HL-60/S4 treated with phorbol 12-myristate 13-acetate at 8.2 ng/mL for 4 days and 3 days (cell line): Measurements from ENCODE around the gene UNC13A.
"Not testable (repeated sequence)": the region's sequence is repeated elsewhere in the genome, so short reads cannot be mapped to it uniquely, and the experiment has no call there.

Experiments
- in situ Hi-C: fragments of 300-500 bp; cut with MboI; formaldehyde crosslinking; loops from 2 replicates; pipeline ENCODE4 v1.15.0; 2022; ENCODE audit warnings: low sequenced_read_pairs

UNC13A gene

GRCh38 chr19:17606590-17607185 is 81.5 kb downstream of the UNC13A start:
- in situ Hi-C loops: no loop called here

GRCh38 chr19:17605761-17606589 is 82.2 kb downstream of the UNC13A start:
- in situ Hi-C loops: no loop called here

- in situ Hi-C loops: no loop called here
Observed at GRCh38 chr19:17605117-17605516, 83.0 kb downstream of the UNC13A start.

DNA sequence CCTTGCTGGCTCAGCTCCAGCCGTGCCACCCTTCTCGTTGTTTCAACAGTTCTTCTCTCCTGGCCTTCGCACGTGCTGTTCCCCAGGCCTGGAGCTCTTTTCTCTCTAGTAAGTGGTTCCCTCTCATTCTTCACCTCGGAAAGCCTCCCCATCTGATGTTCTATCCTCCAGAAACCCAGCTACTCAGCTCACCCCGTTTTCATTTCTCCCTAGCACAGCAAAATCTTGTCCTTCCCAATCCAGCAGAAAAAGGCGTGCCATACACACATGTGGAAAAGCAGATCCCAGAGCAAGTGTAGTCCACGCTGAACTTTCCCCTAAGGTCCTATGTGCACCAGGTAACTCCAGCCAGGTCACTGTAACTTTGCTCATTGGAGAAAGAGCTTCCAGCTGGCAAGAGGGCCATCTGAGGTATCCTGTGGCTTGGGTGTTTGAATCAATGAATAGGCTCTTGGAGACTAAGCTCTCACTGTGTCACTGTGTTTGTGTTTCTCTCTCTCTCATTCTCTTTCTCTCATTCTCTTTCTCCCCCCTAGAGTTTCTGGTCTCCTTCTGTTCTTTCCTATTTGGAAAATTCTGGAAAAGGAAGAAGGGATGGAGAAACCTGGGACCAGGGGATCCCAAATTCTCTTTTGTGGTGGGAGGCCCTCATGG is 83.7 kb downstream of the UNC13A start:
- in situ Hi-C loops: no loop called here

DNA sequence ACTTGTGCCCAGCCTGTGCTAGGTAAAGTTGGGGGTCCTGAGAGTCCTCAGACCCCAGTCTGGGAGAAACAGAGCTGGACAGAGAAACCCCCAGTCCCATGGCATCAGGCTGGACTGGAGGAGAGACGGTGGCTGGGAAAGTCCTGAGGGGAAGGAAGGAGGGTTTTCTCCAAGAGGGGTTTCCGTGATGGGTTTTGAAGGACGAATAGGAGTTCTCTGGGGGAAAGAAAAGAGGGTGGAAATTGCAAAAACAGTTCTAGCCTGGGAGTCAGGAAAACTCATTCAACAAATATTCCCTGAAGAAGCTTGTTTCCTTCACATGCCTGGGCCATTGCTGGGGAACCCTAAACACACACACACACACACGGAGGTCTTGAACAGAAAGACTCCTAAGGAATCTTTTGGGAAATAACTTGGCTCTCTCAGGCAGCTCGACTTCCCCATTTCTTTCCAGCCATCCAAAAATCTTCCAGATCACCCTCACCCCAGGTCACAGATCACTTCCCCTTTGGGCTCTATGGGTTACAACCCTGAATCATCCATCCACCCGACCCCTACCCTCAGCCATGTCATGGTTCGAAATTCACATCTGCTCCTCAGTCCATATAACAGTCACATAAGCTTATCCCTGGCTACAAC is 85.2 kb downstream of the UNC13A start:
- in situ Hi-C loops: no loop called here

- in situ Hi-C loops: no loop called here
Observed at GRCh38 chr19:17602217-17602616, 85.9 kb downstream of the UNC13A start.

DNA sequence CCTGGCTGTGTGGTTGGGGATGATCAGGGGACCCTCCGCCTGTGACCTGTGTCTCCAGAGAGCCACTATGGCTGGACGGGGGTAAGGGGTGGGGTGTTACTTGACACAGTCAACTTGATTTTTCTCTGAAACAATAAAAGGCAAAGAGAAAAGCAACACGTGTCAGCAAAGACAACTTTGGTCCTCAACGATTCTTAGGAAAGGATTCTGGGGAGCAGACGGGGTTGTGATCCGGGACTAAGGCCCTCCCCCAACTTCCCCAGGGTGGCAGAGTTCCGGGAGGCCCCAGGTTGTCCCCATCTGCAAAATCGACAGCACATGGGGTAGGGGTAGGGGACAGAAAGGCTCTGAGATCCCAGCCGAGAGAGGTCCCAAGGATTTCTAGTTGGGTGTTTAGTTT is 86.5 kb downstream of the UNC13A start:
- in situ Hi-C loops: no loop called here

DNA sequence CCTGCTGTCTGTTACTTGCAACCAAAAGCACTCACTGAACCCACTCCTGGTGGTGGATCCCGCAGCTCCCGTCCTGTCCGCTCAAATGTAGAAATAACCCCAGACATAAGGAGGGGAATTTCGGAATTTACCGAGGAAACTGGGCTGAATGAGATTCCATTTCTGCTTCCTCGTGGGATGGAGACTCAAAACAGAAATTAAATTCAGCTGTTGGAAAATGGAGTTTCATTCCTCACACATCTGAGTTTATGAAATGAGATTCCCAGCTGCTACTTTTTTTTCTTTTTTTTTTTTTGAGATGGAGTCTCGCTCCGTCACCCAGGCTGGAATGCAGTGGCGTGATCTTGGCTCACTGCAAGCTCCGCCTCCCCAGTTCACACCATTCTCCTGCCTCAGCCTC is 88.4 kb downstream of the UNC13A start:
- in situ Hi-C loops: no loop called here

GRCh38 chr19:17598953-17599352 is 89.2 kb downstream of the UNC13A start:
- in situ Hi-C loops: no loop called here

DNA sequence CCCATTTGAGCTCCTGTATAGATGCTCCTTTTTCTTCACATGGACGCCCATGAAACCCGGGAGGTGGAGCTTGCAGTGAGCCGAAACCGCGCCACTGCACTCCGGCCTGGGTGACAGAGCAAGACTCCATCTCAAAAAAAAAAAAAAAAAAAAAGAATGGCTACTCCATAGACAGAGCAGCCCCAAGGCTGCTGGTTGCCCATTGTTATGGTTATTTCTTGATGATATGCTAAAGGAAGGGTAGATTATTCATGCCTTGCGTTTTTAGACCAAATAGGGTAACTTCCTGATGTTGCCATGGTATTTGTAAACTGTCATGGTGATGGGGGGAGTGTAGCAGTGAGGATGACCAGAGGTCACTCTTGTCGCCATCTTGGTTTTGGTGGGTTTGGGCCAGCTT is 90.1 kb downstream of the UNC13A start:
- in situ Hi-C loops: not testable (repeated sequence)

DNA sequence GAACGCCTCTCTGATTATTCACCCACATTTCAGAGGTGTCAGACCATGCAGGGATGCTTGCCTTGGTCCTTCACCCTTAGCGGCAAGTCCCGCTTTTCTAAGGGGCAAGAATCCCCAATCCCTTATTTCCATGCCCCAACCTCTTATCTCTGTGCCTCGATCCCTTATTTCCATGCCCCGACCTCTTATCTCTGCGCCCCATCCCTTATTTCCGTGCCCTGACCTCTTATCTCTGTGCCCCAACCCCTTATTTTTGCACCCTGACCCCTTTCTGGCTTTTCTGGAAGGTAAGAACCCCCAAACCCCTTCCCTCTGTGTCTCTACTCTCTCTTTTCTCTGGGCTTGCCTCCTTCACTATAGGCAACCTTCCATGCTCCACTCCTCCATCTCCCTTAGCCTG is 93.9 kb downstream of the UNC13A start:
- in situ Hi-C loops: not testable (repeated sequence)

DNA sequence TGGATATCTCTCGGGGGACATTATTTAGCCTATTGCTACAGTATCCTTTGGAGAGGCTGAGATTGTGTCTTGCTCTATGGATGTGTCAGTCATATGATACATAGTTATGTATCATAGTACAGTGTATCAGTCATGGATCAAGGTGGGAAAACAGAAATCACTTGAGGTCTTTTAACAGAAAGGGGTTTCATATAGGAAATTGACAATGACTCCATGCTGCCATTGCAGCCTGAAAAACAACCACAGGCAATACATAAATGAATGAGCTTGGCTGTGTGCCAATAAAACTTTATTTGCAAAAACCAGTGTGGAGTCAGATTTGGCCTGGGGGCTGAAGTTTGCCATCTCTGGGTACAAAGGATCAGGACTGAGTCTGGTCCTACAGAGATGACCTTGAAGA is 97.3 kb downstream of the UNC13A start:
- in situ Hi-C loops: no loop called here

DNA sequence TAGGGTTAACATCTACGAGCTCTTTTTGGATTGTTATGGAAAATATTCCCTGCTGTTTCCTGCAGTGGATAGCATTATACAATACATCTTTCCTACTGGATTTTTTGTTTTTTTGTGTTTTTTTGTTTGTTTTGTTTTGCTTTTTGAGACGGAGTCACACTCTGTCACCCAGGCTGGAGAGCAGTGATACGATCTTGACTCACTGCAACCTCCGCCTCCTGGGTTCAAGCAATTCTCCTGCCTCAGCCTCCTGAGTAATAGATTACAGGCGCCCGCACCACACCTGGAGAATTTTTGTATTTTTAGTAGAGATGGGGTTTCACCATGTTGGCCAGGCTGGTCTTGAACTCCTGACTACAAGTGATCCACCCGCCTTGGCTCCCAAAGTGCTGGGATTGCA is 102.8 kb downstream of the UNC13A start:
- in situ Hi-C loops: not testable (repeated sequence)

- in situ Hi-C loops: no loop called here
Observed at GRCh38 chr19:17584132-17584531, 104.0 kb downstream of the UNC13A start.

DNA sequence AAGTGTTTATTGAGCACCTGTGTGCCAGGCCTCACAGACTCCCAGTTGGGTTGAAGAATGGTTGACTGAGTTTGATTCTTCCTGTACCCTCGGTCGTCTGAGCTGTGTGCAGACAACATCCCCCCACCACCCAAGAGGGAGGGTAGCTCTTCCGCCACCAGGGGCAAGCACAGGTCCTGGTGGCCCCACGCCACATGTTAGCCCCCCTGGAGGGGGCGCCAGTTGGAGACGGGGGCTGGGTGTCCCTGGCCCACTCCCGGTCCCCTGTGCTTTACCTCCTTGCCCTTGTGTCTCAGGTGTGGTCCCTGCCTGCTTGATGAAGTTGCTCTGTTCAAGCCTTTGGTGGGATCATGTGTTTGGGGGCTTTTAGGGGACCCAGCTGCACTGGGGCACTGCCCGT is 105.5 kb downstream of the UNC13A start:
- in situ Hi-C loops: no loop called here

DNA sequence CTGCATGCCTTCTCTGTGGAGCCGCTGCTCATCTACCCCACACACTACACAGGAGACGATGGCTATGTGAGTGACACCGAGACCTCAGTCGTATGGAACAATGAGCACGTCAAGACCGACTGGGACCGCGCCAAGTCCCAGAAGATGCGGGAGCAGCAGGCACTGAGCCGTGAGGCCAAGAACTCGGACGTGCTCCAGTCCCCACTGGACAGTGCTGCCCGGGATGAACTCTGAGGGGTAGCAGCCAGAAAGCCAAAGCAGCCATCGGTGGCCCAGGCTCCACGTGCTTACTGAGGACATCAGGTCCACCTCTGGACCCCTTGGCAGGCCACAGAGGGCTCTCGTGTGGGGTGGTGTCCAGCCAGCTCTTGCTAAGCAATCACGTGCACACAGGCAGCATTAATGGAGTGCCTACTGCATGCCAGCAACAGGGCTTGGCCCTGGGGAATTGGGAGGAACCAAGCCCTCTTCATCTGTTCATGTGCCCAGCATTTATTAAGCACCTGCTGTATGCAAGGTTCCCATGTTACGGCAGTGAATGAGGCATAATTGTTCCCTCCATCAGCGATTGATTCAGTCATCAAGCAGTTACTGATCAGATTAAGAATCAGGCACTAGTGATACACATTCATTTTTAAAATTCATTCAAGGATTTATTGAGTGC is 106.8 kb downstream of the UNC13A start:
- in situ Hi-C loops: no loop called here

DNA sequence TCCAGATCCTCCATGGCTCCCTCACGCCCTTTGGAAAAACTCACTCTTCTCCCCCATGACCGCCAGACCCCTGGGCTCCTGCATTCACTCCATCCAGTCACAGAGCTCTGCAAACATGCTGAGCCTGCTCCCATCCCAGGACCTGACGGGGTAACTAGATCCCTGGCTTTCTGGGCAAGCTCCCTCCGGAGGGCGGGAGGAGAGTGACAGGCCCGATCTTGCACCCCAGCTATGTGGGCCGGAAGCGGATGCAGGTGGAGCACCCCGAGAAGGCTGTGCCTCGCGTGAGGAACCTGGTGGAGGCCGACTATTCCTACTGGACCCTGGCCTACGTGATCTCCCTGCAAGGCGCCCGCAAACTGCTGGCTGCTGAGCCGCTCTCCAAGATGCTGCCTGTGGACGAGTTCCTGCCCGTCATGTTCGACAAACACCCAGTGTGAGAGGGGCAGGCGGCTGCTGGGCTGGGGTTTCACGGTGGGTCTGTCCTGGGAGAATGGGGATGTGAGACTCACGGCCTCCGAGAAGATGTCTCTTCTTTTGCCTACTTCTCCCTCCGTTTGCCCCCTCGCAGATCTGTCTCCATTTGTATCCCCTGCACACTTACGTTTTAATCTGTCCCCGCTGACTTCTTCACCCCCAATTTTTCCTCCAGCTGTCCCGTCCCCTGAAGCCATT is 107.5 kb downstream of the UNC13A start:
- in situ Hi-C loops: no loop called here

DNA sequence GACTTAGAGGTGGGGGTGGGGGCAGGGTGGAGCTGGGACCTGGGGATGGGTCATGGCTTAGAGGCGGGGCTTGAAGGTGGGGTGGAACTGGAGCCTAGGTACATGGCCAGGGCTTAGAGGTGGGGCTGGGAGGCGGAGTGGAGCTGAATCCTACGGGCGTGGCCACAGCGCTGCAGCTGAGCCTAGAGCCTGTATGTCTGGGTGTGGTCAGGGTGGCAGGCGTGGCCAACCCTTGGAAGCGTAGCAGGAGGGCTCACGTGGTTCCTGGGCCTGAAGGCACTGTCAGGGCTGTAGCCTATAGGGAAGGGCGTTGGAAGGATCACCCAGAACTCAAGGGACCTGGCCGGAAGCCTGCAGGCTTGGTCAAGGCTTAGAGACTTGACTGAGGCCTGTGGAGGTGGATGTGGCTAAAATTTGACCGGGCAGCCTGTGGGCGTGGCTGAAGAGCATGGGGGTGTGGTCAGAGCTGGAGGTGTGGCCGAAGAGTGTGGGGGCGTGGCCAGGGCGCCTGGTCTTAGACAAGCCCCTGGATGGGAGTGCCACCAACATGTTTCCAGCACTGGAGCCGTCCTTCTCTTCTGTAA is 108.4 kb downstream of the UNC13A start:
- in situ Hi-C loops: no loop called here

- in situ Hi-C loops: no loop called here
Observed at GRCh38 chr19:17577457-17578097, 110.6 kb downstream of the UNC13A start.
